ENCODE measurements around the gene MLC1.

MLC1 gene

GRCh38 chr22:50074551-50075530 is 10.4 kb downstream of the MLC1 start:
- no peak for DNase-seq

GRCh38 chr22:50074056-50074455 is 11.2 kb downstream of the MLC1 start:
- no peak for DNase-seq

GRCh38 chr22:50072714-50073538 is 12.3 kb downstream of the MLC1 start:
- no peak for DNase-seq

GRCh38 chr22:50072167-50072555 is 13.1 kb downstream of the MLC1 start:
- no peak for DNase-seq

GRCh38 chr22:50071432-50072166 is 13.6 kb downstream of the MLC1 start:
- DNase-seq = no peak

GRCh38 chr22:50070366-50070765 is 14.9 kb downstream of the MLC1 start:
- no peak for DNase-seq

- DNase-seq = no peak
These were observed 17.1 kb downstream of the MLC1 start for GRCh38 chr22:50068096-50068495.

- no peak for DNase-seq
These were observed 18.0 kb downstream of the MLC1 start for GRCh38 chr22:50067244-50067643.

GRCh38 chr22:50064453-50064852 is 20.8 kb downstream of the MLC1 start:
- no peak for DNase-seq

- no peak for DNase-seq
These were observed 21.4 kb downstream of the MLC1 start for GRCh38 chr22:50063589-50064393.

- no peak for DNase-seq
These were observed 22.6 kb downstream of the MLC1 start for GRCh38 chr22:50062509-50063135.

- DNase-seq = no peak
These were observed 23.3 kb downstream of the MLC1 start for GRCh38 chr22:50061824-50062355.

GRCh38 chr22:50061141-50061823 is 23.9 kb downstream of the MLC1 start:
- DNase-seq = no peak

GRCh38 chr22:50060441-50061140 is 24.6 kb downstream of the MLC1 start:
- DNase-seq = no peak

GRCh38 chr22:50059881-50060262 is 25.4 kb downstream of the MLC1 start:
- no peak for DNase-seq

- DNase-seq = no peak
These were observed 26.0 kb downstream of the MLC1 start for GRCh38 chr22:50058906-50059880.

- DNase-seq = no peak
These were observed 26.9 kb downstream of the MLC1 start, which contains the start of gene TTLL8 for GRCh38 chr22:50058061-50058905. Gene TTLL8, minus strand, starts transcription at chr22:50058298.

Measured in stimulated activated CD4-positive, alpha-beta T cell treated with anti-CD3 and anti-CD28 coated beads, Interleukin-4, amount 100 ng/mL, for 4 hours (primary cell).